ENCODE results near the gene GPC5. TPM values are rescaled to one million over a fixed set of nuclear protein-coding genes. Genes with fewer than 3 reads are reported as not detected.

GPC5 gene
- total and polyA plus RNA-seq, 4 donors, result 0.51 to 22.4 (median 2.0) TPM

GRCh38 chr13:91596842-91597241 is 198.4 kb downstream of the GPC5 start:
- H3K4me3 ChIP-seq (ENCODE audit: low read depth in 1 of 3, low read length in 3 of 3), result no peak overlapping the region
- H3K9ac ChIP-seq (ENCODE audit: low read depth in 1 of 2, low read length in 2 of 2), result no peak overlapping the region
- TF ChIP-seq REST (IDR thresholded peaks at IDR 0.05), result no peak
- TF ChIP-seq JUND (IDR thresholded peaks at IDR 0.05), result no peak
- no peak for TF ChIP-seq HNF4G (IDR thresholded peaks at IDR 0.05)
- TF ChIP-seq GABPA (IDR thresholded peaks at IDR 0.05 in 1 of 2, conservative IDR thresholded peaks at IDR 0.05 in 1 of 2), result no peak
- no peak for TF ChIP-seq EGR1 (IDR thresholded peaks at IDR 0.05; ENCODE audit: low read depth in 2 of 2)
- no peak for TF ChIP-seq FOXA1 (IDR thresholded peaks at IDR 0.05)
- no peak for TF ChIP-seq SP1 (IDR thresholded peaks at IDR 0.05)
- TF ChIP-seq FOXA2 (IDR thresholded peaks at IDR 0.05), result no peak
- no peak for TF ChIP-seq ATF3 (IDR thresholded peaks at IDR 0.05)
- TF ChIP-seq TAF1 (conservative IDR thresholded peaks at IDR 0.05), result no peak
- TF ChIP-seq YY1 (IDR thresholded peaks at IDR 0.05), result no peak
- H3K4me1 ChIP-seq (ENCODE audit: control insufficient read depth in 4 of 4, insufficient read depth in 4 of 4, low read length in 3 of 4), result no peaks in the 10 kb centered on the region
- no peaks in the 10 kb centered on the region for H3K9me3 ChIP-seq (ENCODE audit: control insufficient read depth in 4 of 4, low read length in 3 of 4)
- 90% methylated on average over 2 of the region's 2 CpGs for WGBS
- no peak overlapping the region for H3K27ac ChIP-seq (ENCODE audit: low read depth in 1 of 2, low read length in 2 of 2)
- no peak for DNase-seq (ENCODE audit: low spot score)
- H3K27me3 ChIP-seq (ENCODE audit: control insufficient read depth in 4 of 4, insufficient read depth in 4 of 4, low read length in 3 of 4), result no peaks in the 10 kb centered on the region
- no peaks in the 10 kb centered on the region for H3K36me3 ChIP-seq (ENCODE audit: control insufficient read depth in 4 of 4, insufficient read depth in 3 of 4, low read depth in 1 of 4, low read length in 3 of 4)

- Histone ChIP-seq H3K36me3 (ENCODE audit: control insufficient read depth in 4 of 4, insufficient read depth in 3 of 4, low read depth in 1 of 4, low read length in 3 of 4) (no peaks in the 10 kb centered on the region), H3K27ac (ENCODE audit: low read depth in 1 of 2, low read length in 2 of 2) (no peak overlapping the region), H3K9me3 (ENCODE audit: control insufficient read depth in 4 of 4, low read length in 3 of 4) (no peaks in the 10 kb centered on the region), H3K4me1 (ENCODE audit: control insufficient read depth in 4 of 4, insufficient read depth in 4 of 4, low read length in 3 of 4) (no peaks in the 10 kb centered on the region), H3K9ac (ENCODE audit: low read depth in 1 of 2, low read length in 2 of 2) (no peak overlapping the region), H3K4me3 (ENCODE audit: low read depth in 1 of 3, low read length in 3 of 3) (no peak overlapping the region), H3K27me3 (ENCODE audit: control insufficient read depth in 4 of 4, insufficient read depth in 4 of 4, low read length in 3 of 4) (no peaks in the 10 kb centered on the region)
- TF ChIP-seq CTCF (IDR thresholded peaks at IDR 0.05; ENCODE audit: low read depth, low read length, missing input control), result no peak
- no peak for TF ChIP-seq RAD21 (IDR thresholded peaks at IDR 0.05)
- TF ChIP-seq SP1 (IDR thresholded peaks at IDR 0.05), result no peak
- no peak for TF ChIP-seq ZBTB33 (IDR thresholded peaks at IDR 0.05)
- TF ChIP-seq EGR1 (IDR thresholded peaks at IDR 0.05; ENCODE audit: low read depth in 2 of 2), result no peak
- no peak for TF ChIP-seq NR2F2 (IDR thresholded peaks at IDR 0.05)
- no peak for TF ChIP-seq ATF3 (IDR thresholded peaks at IDR 0.05)
- TF ChIP-seq JUND (IDR thresholded peaks at IDR 0.05), result no peak
- DNase-seq (ENCODE audit: low spot score), result no peak
These were observed 200.2 kb downstream of the GPC5 start for GRCh38 chr13:91598655-91599054.
